ENCODE measurements around the gene TMPRSS5. TPM values are rescaled to one million over a fixed set of nuclear protein-coding genes. Genes with fewer than 3 reads are reported as not detected.

The TMPRSS5 gene
- total RNA-seq, 1 donor from 2014 or later, result 2.6 TPM

DNA sequence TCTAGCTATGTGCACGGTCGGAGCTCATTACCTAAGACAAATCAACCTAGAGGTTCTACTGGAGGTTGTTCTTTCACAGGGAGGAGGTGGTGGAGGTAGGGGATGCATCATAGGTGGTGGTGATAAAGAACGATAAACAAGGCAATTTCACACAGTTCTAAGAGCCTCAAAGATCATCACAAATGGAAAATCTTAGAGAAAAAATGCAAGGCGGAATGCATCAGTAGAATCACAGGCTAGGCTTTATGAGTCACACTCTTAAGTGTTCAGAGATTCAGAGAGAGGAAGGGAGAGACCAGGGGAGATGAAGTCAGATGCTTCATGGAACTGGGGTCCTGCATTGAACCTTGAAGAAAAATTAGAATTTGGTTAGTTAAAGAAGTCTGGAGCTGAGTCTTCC lies 58.3 kb downstream of the TMPRSS5 start:
- H3K9me3 Mint-ChIP-seq (ENCODE audit: low read depth), result no peaks in the 10 kb centered on the region
- H3K36me3 Mint-ChIP-seq (ENCODE audit: insufficient read depth), result no peaks in the 10 kb centered on the region
- DNase-seq (ENCODE audit: low spot score, unreplicated experiment), result no peak
- no peak overlapping the region for H3K27ac Mint-ChIP-seq
- H3K27me3 Mint-ChIP-seq, result peaks cover under 1% of the 10 kb centered on the region
- no peak overlapping the region for H3K4me3 Mint-ChIP-seq (ENCODE audit: low read depth)
- TF ChIP-seq, protein P1, sequence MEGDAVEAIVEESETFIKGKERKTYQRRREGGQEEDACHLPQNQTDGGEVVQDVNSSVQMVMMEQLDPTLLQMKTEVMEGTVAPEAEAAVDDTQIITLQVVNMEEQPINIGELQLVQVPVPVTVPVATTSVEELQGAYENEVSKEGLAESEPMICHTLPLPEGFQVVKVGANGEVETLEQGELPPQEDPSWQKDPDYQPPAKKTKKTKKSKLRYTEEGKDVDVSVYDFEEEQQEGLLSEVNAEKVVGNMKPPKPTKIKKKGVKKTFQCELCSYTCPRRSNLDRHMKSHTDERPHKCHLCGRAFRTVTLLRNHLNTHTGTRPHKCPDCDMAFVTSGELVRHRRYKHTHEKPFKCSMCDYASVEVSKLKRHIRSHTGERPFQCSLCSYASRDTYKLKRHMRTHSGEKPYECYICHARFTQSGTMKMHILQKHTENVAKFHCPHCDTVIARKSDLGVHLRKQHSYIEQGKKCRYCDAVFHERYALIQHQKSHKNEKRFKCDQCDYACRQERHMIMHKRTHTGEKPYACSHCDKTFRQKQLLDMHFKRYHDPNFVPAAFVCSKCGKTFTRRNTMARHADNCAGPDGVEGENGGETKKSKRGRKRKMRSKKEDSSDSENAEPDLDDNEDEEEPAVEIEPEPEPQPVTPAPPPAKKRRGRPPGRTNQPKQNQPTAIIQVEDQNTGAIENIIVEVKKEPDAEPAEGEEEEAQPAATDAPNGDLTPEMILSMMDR (IDR thresholded peaks at IDR 0.05; ENCODE audit: unreplicated experiment), result no peak
- no peaks in the 10 kb centered on the region for H3K4me1 Mint-ChIP-seq (ENCODE audit: low read depth)

DNA sequence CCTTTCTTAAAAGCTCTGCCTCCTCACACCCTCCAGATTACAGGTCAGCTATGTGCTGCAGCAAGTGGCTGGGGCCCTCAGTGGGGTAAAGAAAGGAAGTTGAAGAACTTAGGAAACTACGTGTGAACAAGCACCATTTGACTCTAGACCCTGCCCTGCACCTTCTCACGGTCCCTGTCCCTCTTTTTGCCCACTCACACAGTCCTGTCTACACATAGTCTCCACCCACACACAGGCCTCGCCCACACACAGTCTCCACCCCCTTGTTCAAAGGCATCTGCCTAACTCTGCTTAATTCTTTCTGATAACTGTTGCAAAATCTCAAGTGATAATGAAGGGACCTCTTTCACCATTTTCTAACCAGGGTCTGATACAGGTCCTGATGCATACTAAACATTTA lies 59.0 kb downstream of the TMPRSS5 start:
- no peak for DNase-seq (ENCODE audit: low spot score, unreplicated experiment)
- no peaks in the 10 kb centered on the region for H3K27me3 Mint-ChIP-seq
- H3K4me1 Mint-ChIP-seq (ENCODE audit: low read depth), result no peaks in the 10 kb centered on the region
- H3K9me3 Mint-ChIP-seq (ENCODE audit: low read depth), result no peaks in the 10 kb centered on the region
- H3K4me3 Mint-ChIP-seq (ENCODE audit: low read depth), result no peak overlapping the region
- TF ChIP-seq, protein P1 (IDR thresholded peaks at IDR 0.05; ENCODE audit: unreplicated experiment), result no peak
- H3K27ac Mint-ChIP-seq, result no peak overlapping the region
- no peaks in the 10 kb centered on the region for H3K36me3 Mint-ChIP-seq (ENCODE audit: insufficient read depth)

DNA sequence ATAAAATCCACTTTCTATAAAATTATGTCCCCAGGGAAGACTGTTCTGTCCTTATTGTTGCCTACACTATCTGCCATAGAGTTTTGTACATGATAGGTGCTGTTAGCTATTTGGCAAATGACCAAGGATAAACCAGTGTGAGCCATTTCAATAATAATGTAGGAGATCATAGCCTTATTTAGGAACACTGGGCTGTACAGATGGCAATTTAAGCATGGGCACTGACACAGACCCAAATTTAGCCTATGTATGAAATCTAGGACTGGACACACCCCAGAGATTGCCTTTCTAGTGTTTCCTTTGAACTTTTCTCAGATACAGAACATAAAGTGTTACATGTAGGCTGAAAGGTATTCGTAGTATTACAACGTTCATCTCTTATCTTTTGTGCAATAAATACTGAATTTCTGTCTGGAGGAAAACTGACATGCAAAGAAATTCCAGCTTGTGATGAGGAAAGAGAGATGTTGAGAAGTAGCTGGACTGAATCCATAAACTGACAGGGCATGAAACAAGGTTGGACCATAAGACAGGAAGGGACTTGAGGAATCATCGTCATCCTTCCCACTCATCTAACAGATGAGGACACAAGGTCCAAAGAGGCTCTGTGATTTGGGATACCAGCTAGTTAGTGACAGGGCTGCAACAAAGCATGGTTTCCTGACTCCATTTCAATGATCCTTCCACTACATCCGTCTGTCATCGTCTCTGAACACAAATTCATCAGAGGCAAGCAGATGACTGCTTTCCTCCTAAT lies 60.3 kb downstream of the TMPRSS5 start:
- DNase-seq (ENCODE audit: low spot score, unreplicated experiment), result no peak
- H3K27me3 Mint-ChIP-seq, result no peaks in the 10 kb centered on the region
- no peak overlapping the region for H3K4me3 Mint-ChIP-seq (ENCODE audit: low read depth)
- H3K36me3 Mint-ChIP-seq (ENCODE audit: insufficient read depth), result no peaks in the 10 kb centered on the region
- no peaks in the 10 kb centered on the region for H3K4me1 Mint-ChIP-seq (ENCODE audit: low read depth)
- H3K27ac Mint-ChIP-seq, result no peak overlapping the region
- TF ChIP-seq, protein P1 (IDR thresholded peaks at IDR 0.05; ENCODE audit: unreplicated experiment), result no peak
- H3K9me3 Mint-ChIP-seq (ENCODE audit: low read depth), result no peaks in the 10 kb centered on the region

DNA sequence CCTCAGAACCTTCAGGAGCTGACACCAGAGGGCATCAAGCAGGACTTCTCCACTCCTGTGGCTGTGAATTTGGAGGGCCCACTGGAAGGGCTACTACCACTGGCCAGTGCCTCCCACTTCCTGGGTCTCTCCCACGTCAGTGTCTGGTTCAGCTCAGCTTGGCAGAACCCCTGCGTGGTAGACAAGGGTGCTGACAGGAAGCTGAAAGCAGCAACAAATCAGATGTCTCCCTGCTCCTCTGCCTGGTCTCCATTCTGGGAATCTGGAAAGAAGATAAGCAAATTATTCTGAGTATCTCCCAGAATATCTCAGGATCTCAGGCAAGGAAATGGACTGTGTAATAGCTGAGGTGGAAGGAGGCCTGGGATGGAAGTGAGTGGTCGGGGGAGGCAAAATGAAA lies 61.5 kb downstream of the TMPRSS5 start:
- Mint-ChIP-seq H3K4me3 (ENCODE audit: low read depth) (no peak overlapping the region), H3K27ac (no peak overlapping the region), H3K36me3 (ENCODE audit: insufficient read depth) (no peaks in the 10 kb centered on the region), H3K9me3 (ENCODE audit: low read depth) (no peaks in the 10 kb centered on the region), H3K27me3 (no peaks in the 10 kb centered on the region), H3K4me1 (ENCODE audit: low read depth) (no peaks in the 10 kb centered on the region)
- TF ChIP-seq, protein P1 (IDR thresholded peaks at IDR 0.05; ENCODE audit: unreplicated experiment), result no peak
- no peak for DNase-seq (ENCODE audit: low spot score, unreplicated experiment)

DNA sequence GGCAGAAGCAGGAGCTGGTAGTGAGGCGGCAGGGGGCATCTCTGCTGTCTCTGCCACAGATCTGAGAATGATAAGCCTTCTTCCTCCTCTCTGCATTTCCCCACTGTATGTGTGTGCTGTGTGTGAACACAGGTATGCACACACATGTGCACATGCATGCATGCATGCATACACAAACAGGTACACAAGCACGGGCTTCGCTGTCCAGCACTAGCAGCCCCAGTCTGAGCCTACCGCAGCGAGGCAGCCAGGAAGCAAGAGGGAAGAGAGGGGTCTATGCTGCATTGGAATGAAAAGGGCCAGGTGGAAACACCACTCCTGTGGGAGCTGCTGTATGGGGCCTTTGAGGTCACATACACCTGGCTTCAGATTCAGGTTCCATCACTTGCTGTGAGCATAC lies 62.4 kb downstream of the TMPRSS5 start:
- no peaks in the 10 kb centered on the region for H3K9me3 Mint-ChIP-seq (ENCODE audit: low read depth)
- H3K4me3 Mint-ChIP-seq (ENCODE audit: low read depth), result no peak overlapping the region
- H3K36me3 Mint-ChIP-seq (ENCODE audit: insufficient read depth), result no peaks in the 10 kb centered on the region
- TF ChIP-seq, protein P1 (IDR thresholded peaks at IDR 0.05; ENCODE audit: unreplicated experiment), result no peak
- no peak for DNase-seq (ENCODE audit: low spot score, unreplicated experiment)
- no peaks in the 10 kb centered on the region for H3K4me1 Mint-ChIP-seq (ENCODE audit: low read depth)
- H3K27me3 Mint-ChIP-seq, result peaks cover 3% of the 10 kb centered on the region
- no peak overlapping the region for H3K27ac Mint-ChIP-seq
